Adrenal gland (tissue), 12 donors: ENCODE measurements around the gene GRB10. TPM values are rescaled to one million over a fixed set of nuclear protein-coding genes. Genes with fewer than 3 reads are reported as not detected.
A peak's percentile ranks its signal among the peaks of the same experiment; 100 is the strongest.

Source experiments
- DNase-seq, 7 donors: peaks; one replicate each; pipeline ENCODE4 v3.0.0-alpha.2; 2019 to 2020
- H3K27ac ChIP-seq, 5 donors: fragments of 200-600 bp; sonication (generic) in 4 of 5; 1 replicate in 3 of 5; 2 replicates in 2 of 5; pipeline versions ENCODE4 v1.5.1 to v1.8.0; 2016 to 2020; ENCODE audit warnings: mild to moderate bottlenecking in 1 of 5
- H3K27me3 ChIP-seq: fragments of 200-600 bp; 2 replicates; pipeline ENCODE4 v1.8.0; 2021
- H3K36me3 ChIP-seq, 2 donors: fragments of 200-600 bp; replicated peaks in 1 of 2; 1 replicate in 1 of 2; 2 replicates in 1 of 2; pipeline versions ENCODE4 v1.5.1 to v1.8.0; 2018 to 2022
- H3K4me1 ChIP-seq, 2 donors: fragments of 200-600 bp; replicated peaks in 1 of 2; 1 replicate in 1 of 2; 2 replicates in 1 of 2; pipeline versions ENCODE4 v1.5.1 to v1.8.0; 2018 to 2021
- H3K4me3 ChIP-seq, 4 donors: fragments of 200-600 bp; sonication (generic) in 3 of 4; one replicate each; pipeline ENCODE4 v1.5.1; 2016 to 2018
- H3K9me3 ChIP-seq, 3 donors: fragments of 200-600 bp; sonication (generic) in 1 of 3; replicated peaks in 1 of 3; 1 replicate in 2 of 3; 2 replicates in 1 of 3; pipeline versions ENCODE4 v1.5.1 to v1.8.0; 2016 to 2021
- POLR2A ChIP-seq, 2 donors: fragments of 450-650 bp; IDR thresholded peaks; one replicate each; pipeline ENCODE4 v1.6.1; 2017; ENCODE audit warnings: antibody characterized with exemption in 2 of 2, mild to moderate bottlenecking in 2 of 2, moderate library complexity in 1 of 2
- WGBS, 4 donors: extraction: QIAGEN DNeasy Blood & Tissue Kit in 2 of 4; methylation state at CpG; one replicate each; pipeline versions ENCODE4 v1.1.5 to v1.1.7; 2013 to 2017; 5-methylcytosine and 5-hydroxymethylcytosine counted together
- intact Hi-C, 2 donors: fragments of 100-400 bp; cut with DNase I; formaldehyde crosslinking; loops; one replicate each; pipeline versions ENCODE4 v1.14.1 to v1.15.0; 2022 to 2023
- polyA plus RNA-seq, 3 donors: library from polyadenylated mRNA; stranded (reverse); fragments of 200-250 nt in 2 of 3; fragments of 350-450 nt in 1 of 3; fragmentation: Illumina TruSeq in 1 of 3; extraction: RNeasy Lipid Tissue Mini Kit (QIAGEN cat#74804) in 1 of 3; gene quantifications; one replicate each; pipeline ENCODE4 v1.2.3, GENCODE V29; 2013 to 2014
- total RNA-seq, 9 donors: library from RNA; depleted of rRNA in 4 of 9; stranded (reverse); fragments of >200 nt in 4 of 9; fragments of 120-200 nt in 1 of 9; fragmentation: NEBNext Ultra II Directional in 1 of 9; extraction: Animal tissue kit (Norgen Biotek cat#: 25700) in 1 of 9; gene quantifications; one replicate each; pipeline versions ENCODE4 v1.1.0 to v1.2.4, GENCODE V29; 2013 to 2023
- TF ChIP-seq, protein P1 (sequence below), 6 experiments: fragments of 450-650 bp in 4 of 6; fragments of 200-600 bp in 2 of 6; sonication (generic) in 1 of 6; IDR thresholded peaks; 1 replicate in 5 of 6; 2 replicates in 1 of 6; pipeline versions ENCODE4 v1.5.1 to v1.8.0; 2016 to 2021; ENCODE audit warnings: antibody characterized with exemption in 6 of 6, mild to moderate bottlenecking in 2 of 6, moderate library complexity in 1 of 6
- donor health status: healthy with polysubstance abuse.
- donor health status: Bipolar disorder and iron deficiency.
- donor health status: DM: yes; HTN: yes; CAD: no.
- donor health status: DM: no; HTN: no; CAD: no.
- donor health status: DM: no; HTN: no; CAD: no.
- donor health status: DM: yes; HTN: yes; CAD: no.

GRB10 gene
- total and polyA plus RNA-seq, 12 donors: 33.5 to 158 (median 67.3) TPM

DNA sequence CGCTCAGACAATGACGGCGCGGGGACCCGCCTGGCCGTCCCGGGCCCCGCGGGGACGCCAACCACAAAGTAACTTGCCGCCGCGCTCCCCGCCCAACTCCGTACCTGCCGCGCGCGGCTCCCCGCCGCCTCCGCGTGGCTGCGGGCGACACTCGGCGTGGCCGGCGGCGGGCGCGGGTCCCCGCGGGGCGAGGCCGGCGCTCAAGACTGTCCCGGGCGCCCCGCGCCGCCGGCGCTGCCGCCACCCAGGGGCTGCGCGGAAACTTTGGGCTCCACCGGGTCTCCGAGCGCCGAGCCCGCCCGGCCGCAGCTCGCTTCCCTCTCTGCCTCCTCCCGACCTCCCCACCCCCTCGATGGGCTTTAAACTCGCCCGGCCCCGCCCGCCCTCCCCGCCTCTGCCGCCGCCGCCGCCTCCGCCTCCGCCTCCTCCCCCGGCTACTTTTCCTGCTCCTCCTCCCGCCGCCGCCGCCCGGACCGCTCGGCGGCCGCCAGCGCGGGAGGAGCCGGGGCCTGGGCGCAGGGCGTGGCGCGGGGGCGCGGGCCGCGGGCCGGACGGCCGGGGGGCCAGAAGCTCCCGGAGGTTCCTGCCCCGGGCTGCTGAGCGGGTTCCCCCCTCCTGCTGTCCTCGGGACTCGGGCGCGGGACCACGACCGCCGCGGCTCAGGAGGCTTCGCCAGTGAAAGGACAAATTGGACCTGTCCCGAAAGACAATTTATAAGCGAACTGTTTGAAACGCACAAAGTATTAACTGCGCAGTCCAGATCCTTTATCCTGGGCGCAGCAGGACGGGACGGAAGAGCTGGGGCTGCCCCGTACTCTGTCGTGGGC, 10.6 kb upstream of the GRB10 start:
- Histone ChIP-seq H3K27me3 (no peaks in the 10 kb centered on the region), H3K4me1 (peaks cover 0 to 27% of the 10 kb centered on the region in 2 donors), H3K27ac (peak overlapping the region in 3 of 5 donors; percentile 76 to 89 (median 78)), H3K36me3 (no peaks in the 10 kb centered on the region), H3K9me3 (no peaks in the 10 kb centered on the region), H3K4me3 (peak overlapping the region in 1 of 4 donors; percentile 60)
- 0 to 12% (median 1%) methylated on average over 5 to 113 of the region's 113 CpGs; no CpG with 5 or more reads in 1 of the 4 donors for WGBS, 4 donors
- TF ChIP-seq, protein P1, sequence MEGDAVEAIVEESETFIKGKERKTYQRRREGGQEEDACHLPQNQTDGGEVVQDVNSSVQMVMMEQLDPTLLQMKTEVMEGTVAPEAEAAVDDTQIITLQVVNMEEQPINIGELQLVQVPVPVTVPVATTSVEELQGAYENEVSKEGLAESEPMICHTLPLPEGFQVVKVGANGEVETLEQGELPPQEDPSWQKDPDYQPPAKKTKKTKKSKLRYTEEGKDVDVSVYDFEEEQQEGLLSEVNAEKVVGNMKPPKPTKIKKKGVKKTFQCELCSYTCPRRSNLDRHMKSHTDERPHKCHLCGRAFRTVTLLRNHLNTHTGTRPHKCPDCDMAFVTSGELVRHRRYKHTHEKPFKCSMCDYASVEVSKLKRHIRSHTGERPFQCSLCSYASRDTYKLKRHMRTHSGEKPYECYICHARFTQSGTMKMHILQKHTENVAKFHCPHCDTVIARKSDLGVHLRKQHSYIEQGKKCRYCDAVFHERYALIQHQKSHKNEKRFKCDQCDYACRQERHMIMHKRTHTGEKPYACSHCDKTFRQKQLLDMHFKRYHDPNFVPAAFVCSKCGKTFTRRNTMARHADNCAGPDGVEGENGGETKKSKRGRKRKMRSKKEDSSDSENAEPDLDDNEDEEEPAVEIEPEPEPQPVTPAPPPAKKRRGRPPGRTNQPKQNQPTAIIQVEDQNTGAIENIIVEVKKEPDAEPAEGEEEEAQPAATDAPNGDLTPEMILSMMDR (IDR thresholded peaks at IDR 0.05): no peak
- peak; percentile 34 to 37 for TF ChIP-seq POLR2A (IDR thresholded peaks at IDR 0.05)
- intact Hi-C loops: no loop called here
- DNase-seq: peak; percentile 50 to 85 (median 68)

DNA sequence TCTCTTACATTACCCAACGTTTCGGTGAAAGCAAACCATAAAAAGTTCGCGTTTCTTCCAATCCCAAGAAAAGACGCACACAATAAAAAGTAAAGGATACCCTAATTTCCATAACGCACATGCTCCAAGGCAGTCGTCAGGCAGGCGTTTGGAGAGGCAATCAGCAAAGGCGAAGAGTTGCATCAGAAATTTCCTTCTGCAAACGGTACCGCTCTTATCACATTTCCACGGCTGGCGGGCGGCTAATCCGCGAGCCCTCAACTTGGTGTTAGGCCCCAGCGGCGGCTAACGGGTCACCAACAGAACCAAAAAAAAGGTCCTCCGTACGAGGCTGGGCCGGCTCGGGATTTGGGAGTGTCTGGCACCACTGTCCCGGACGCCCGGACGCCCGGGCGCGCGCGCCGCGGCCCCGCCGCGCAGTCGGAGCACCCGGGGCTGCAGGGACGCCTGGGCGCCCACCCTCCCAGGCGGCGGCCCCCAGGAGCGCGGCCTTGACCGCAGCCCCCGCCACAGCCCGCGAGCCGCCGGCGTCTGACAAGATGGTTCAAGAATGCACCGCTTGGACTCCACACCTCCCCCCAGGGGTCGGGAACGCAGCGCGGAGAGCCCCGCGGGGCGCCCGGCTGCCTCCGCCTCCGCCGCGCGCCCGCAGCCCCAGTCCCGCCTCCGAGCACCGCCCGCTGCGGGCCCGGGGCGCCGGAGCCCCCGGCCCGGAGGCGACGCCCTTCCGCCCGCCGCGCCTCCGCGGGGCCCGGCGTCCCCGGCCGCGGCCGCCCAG, 9.8 kb upstream of the GRB10 start:
- peaks cover 0 to 27% of the 10 kb centered on the region in 2 donors for H3K4me1 ChIP-seq
- peak overlapping the region in 3 of 5 donors; percentile 47 to 89 (median 65) for H3K27ac ChIP-seq
- H3K27me3 ChIP-seq: no peaks in the 10 kb centered on the region
- 2 to 15% (median 8%) methylated on average over 13 to 91 of the region's 91 CpGs for WGBS, 4 donors
- no peaks in the 10 kb centered on the region for H3K9me3 ChIP-seq
- TF ChIP-seq POLR2A (IDR thresholded peaks at IDR 0.05): peak in 1 of 2 donors; percentile 8
- TF ChIP-seq, protein P1 (IDR thresholded peaks at IDR 0.05): no peak
- H3K36me3 ChIP-seq: no peaks in the 10 kb centered on the region
- DNase-seq: peak in 6 of 7 donors; percentile 28 to 60 (median 42)
- intact Hi-C loops: no loop called here
- H3K4me3 ChIP-seq: peak overlapping the region in 2 of 4 donors; percentile 11 to 60

DNA sequence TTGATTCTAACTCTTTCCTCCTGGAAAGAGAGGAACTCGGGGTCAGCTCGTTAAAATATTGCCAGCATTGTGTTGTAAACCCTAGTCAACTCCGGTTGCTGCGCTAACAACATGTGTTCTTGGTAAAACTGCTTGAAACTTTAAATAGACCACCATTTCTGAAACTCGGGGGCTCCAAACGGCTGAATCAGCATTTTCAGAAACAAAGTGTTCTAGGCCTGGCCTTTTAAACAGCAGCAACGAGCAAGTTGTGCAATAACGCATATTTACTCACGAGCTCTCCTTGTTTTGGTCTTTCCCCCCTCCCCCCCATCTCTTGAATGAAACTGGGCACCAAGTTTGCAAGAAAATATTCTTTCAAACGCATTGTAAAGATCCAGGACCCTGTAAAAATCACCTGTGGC, 9.2 kb upstream of the GRB10 start:
- Histone ChIP-seq H3K27ac (peak overlapping the region in 3 of 5 donors; percentile 7 to 65 (median 47)), H3K4me1 (peaks cover 0 to 27% of the 10 kb centered on the region in 2 donors), H3K4me3 (peak overlapping the region in 2 of 4 donors; percentile 11 to 60), H3K36me3 (no peaks in the 10 kb centered on the region), H3K27me3 (no peaks in the 10 kb centered on the region), H3K9me3 (no peaks in the 10 kb centered on the region)
- TF ChIP-seq, protein P1 (IDR thresholded peaks at IDR 0.05): no peak
- no peak for TF ChIP-seq POLR2A (IDR thresholded peaks at IDR 0.05)
- DNase-seq: peak in 2 of 7 donors; percentile 47
- 25 to 31% (median 28%) methylated on average over 10 of the region's 10 CpGs for WGBS, 4 donors
- intact Hi-C loops: no loop called here

DNA sequence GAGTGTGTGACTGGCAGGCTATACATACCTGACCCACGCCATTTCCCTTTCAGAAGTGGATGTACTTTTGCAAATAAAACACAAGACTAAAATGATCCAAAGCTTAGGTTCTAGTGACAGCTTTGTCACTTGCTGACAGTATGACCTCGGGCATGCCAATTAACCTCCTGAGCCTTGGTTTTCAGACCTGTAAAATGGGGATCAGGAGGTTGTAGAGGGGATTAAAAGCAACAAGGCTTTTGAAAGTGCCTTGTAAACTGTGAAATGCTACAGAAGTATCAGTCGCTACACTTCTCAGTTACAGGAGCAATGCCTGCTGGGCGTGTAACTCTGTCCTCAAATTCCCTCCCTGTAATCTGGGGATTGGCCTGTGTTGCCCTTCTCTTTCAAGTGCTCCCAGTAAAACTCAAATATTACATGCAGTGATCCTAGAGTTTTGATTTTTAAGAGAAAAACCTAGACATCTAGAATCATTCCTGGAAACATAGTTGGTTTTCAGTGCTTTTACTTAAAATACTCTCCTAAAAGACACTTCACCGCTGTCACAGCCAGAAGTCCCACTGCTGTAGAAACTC, 8.8 kb upstream of the GRB10 start:
- Histone ChIP-seq H3K4me1 (peaks cover 0 to 28% of the 10 kb centered on the region in 2 donors), H3K27me3 (no peaks in the 10 kb centered on the region), H3K36me3 (no peaks in the 10 kb centered on the region), H3K27ac (peak overlapping the region in 3 of 5 donors; percentile 7 to 65 (median 47)), H3K9me3 (no peaks in the 10 kb centered on the region), H3K4me3 (peak overlapping the region in 2 of 4 donors; percentile 11 to 60)
- WGBS, 4 donors: 64 to 73% (median 67%) methylated on average over 4 to 5 of the region's 5 CpGs
- no peak for DNase-seq
- no peak for TF ChIP-seq POLR2A (IDR thresholded peaks at IDR 0.05)
- TF ChIP-seq, protein P1 (IDR thresholded peaks at IDR 0.05): no peak
- intact Hi-C loops: no loop called here
